HEK293T (cell line): ENCODE measurements around the gene ADAM23.

ENCODE experiments used
- CTCF ChIA-PET: fragments of 350-600 bp; formaldehyde crosslinking; extraction: SDS; loops from one replicate; lab custom pipeline; 2021; ENCODE audit warnings: antibody characterized with exemption, inconsistent platforms; lab: Yijun Ruan, JAX
- POLR2A ChIA-PET: fragments of 350-600 bp; formaldehyde crosslinking; extraction: SDS; loops from one replicate; lab custom pipeline; 2020; ENCODE audit warnings: antibody characterized with exemption, inconsistent platforms; lab: Yijun Ruan, JAX
- DNase-seq: peaks from one replicate; pipeline ENCODE4 v3.0.0; 2012; ENCODE audit warnings: mixed read lengths; ENCODE audit errors: extremely low spot score
- ARNT ChIP-seq: fragments of 450-650 bp; IDR thresholded peaks from 2 replicates; pipeline ENCODE4 v1.6.1; 2017; ENCODE audit warnings: mild to moderate bottlenecking
- BHLHE40 ChIP-seq: fragments of 450-650 bp; IDR thresholded peaks from 2 replicates; pipeline ENCODE4 v1.6.1; 2016; ENCODE audit warnings: mild to moderate bottlenecking, moderate library complexity, borderline replicate concordance
- CTBP1 ChIP-seq: fragments of 450-650 bp; IDR thresholded peaks from 2 replicates; pipeline ENCODE4 v1.6.1; 2016; ENCODE audit warnings: borderline replicate concordance
- ELF4 ChIP-seq: fragments of 450-650 bp; IDR thresholded peaks from 2 replicates; pipeline ENCODE4 v1.6.1; 2017; ENCODE audit warnings: antibody characterized with exemption
- FOXA1 ChIP-seq: fragments of 450-650 bp; IDR thresholded peaks from 2 replicates; pipeline ENCODE4 v1.6.1; 2016; ENCODE audit warnings: mild to moderate bottlenecking
- FOXK2 ChIP-seq: fragments of 450-650 bp; IDR thresholded peaks from 2 replicates; pipeline ENCODE4 v1.6.1; 2016; ENCODE audit warnings: mild to moderate bottlenecking
- FOXM1 ChIP-seq: fragments of 450-650 bp; IDR thresholded peaks from 2 replicates; pipeline ENCODE4 v1.6.1; 2017; ENCODE audit warnings: mild to moderate bottlenecking, borderline replicate concordance
- HDGF ChIP-seq: fragments of 450-650 bp; IDR thresholded peaks from 2 replicates; pipeline ENCODE4 v1.6.1; 2017; ENCODE audit warnings: antibody characterized with exemption, borderline replicate concordance
- L3MBTL2 ChIP-seq: fragments of 450-650 bp; conservative IDR thresholded peaks from 2 replicates; pipeline ENCODE4 v1.6.1; 2016; ENCODE audit warnings: mild to moderate bottlenecking
- LEF1 ChIP-seq: fragments of 450-650 bp; IDR thresholded peaks from 2 replicates; pipeline ENCODE4 v1.6.1; 2017; ENCODE audit warnings: mild to moderate bottlenecking, borderline replicate concordance
- NFRKB ChIP-seq: fragments of 450-650 bp; IDR thresholded peaks from 2 replicates; pipeline ENCODE4 v1.6.1; 2016; ENCODE audit warnings: mild to moderate bottlenecking, moderate library complexity
- SP1 ChIP-seq: fragments of 450-650 bp; IDR thresholded peaks from 2 replicates; pipeline ENCODE4 v1.6.1; 2017
- SUZ12 ChIP-seq: fragments of 450-650 bp; IDR thresholded peaks from 2 replicates; pipeline ENCODE4 v1.6.1; 2016; ENCODE audit warnings: mild to moderate bottlenecking
- TARDBP ChIP-seq: fragments of 450-650 bp; IDR thresholded peaks from 2 replicates; pipeline ENCODE4 v1.6.1; 2016
- ZNF384 ChIP-seq: fragments of 450-650 bp; IDR thresholded peaks from 2 replicates; pipeline ENCODE4 v1.6.1; 2016
- TF ChIP-seq, protein P1 (sequence below): fragments of 450-650 bp; IDR thresholded peaks from 2 replicates; pipeline ENCODE4 v1.6.1; 2016

ADAM23 gene

DNA sequence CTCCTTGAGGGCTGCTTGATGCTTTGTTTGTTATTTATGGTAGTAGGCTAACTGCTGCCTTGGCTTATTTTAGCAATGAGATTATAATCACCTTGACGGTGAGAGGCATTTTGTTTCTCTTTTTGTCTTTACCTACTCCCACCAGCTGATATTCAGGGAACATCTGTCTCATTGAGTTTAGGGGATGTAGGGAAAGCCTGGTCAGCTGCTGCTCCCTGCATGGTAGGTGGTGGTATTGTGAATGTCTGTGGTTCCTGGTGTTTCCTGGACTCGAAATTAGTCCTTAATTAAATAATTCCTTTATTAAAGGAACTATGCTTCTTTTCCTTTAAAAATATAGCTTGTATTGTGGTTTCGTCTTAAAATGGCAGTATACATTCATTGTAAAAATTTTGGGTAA lies 77.8 kb downstream of the ADAM23 start:
- DNase-seq: no peak
- ChIA-PET CTCF (no interaction called here), POLR2A (no interaction called here)
- TF ChIP-seq ELF4: no peak

DNA sequence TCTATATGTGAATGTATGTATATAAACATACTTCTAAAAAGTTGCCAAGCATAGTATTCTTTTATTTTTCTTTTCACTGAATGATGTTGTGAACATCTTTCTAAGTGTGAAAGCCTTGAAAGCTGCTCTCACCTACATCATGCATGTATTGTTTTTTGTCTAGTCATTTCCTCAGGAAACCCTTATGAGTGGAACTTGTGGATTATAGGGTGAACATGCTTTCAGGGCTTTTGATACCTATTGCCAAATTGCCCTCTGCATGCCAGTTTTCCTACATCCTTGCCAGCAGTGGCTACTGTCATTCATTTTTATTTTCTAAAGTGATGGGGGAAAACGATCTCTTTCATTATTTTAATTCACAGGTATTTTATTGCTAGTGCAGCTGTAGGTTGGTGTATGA lies 78.3 kb downstream of the ADAM23 start:
- no peak for DNase-seq
- no peak for TF ChIP-seq ELF4
- TF ChIP-seq BHLHE40: no peak
- TF ChIP-seq SP1: no peak
- no peak for TF ChIP-seq FOXK2
- ChIA-PET CTCF (no interaction called here), POLR2A (no interaction called here)

DNA sequence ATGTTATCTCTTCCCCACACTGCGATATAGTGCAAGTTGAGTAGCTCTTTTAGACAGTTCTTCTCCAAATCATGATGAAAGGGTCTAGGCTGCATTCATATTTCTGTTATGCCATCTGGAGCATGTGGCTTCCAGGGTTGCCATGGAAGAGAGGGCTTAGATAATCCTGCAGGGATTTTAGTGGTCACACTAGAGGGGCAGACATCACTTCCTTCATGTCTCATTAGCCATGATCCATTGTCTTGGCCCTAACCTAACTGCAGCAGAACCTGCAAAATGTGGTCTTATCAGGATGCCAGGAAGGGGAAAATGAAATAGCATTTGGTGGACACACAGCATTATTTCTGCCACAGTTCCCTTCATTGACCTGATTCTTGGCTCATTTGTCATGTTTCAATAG lies 83.1 kb downstream of the ADAM23 start:
- ChIA-PET CTCF (no interaction called here), POLR2A (no interaction called here)
- no peak for TF ChIP-seq SUZ12
- TF ChIP-seq HDGF: no peak
- TF ChIP-seq ELF4: no peak
- TF ChIP-seq ARNT: no peak
- TF ChIP-seq NFRKB: no peak
- no peak for TF ChIP-seq TARDBP
- TF ChIP-seq L3MBTL2: no peak
- TF ChIP-seq FOXM1: no peak
- TF ChIP-seq BHLHE40: no peak
- TF ChIP-seq ZNF384: no peak
- TF ChIP-seq SP1: no peak
- TF ChIP-seq CTBP1: no peak
- TF ChIP-seq LEF1: no peak
- TF ChIP-seq FOXK2: no peak
- no peak for TF ChIP-seq FOXA1
- TF ChIP-seq, protein P1, sequence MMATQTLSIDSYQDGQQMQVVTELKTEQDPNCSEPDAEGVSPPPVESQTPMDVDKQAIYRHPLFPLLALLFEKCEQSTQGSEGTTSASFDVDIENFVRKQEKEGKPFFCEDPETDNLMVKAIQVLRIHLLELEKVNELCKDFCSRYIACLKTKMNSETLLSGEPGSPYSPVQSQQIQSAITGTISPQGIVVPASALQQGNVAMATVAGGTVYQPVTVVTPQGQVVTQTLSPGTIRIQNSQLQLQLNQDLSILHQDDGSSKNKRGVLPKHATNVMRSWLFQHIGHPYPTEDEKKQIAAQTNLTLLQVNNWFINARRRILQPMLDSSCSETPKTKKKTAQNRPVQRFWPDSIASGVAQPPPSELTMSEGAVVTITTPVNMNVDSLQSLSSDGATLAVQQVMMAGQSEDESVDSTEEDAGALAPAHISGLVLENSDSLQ: no peak

DNA sequence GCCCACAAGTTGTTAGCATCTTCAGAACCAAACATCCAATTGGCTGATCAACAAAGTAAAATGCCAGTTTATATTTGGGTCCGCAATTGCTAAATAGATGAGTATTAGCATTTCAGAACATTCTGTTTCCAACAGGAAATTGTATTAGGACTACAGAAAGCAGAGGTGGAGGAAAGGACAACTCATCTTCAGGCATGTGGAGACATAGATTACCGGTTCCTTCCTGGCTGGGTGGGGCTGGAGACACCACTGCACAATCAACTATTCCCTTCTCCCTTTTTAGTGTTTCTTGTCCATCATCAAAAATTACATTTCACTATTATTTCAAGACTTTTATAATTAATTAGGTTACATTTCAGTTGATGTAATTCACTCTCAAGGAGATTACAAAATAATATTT lies 83.8 kb downstream of the ADAM23 start:
- TF ChIP-seq SP1 (no peak), ELF4 (no peak), ARNT (no peak), SUZ12 (no peak), FOXM1 (no peak), TARDBP (no peak)
- ChIA-PET POLR2A (no interaction called here), CTCF (no interaction called here)
- no peak for DNase-seq

More for the DNA sequence above, 83.1 kb downstream of the ADAM23 start:
- DNase-seq: no peak

DNA sequence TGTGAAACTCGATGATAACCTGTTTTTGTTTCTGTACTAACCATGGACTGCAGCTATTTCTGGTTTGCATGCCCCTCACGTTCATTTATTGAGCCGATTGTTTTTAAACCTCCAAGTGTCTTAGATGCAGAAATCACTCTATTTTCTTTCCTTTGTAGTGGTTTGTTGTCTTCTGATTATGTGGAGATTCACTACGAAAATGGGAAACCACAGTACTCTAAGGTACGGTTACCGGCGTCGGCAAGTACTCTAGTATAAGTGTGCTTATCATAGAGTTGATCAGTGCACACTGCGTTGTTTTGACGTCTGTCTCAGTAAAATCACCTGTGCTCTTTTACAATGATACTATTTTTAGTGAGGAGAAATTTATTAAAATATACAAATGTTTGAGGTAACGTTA lies 87.4 kb downstream of the ADAM23 start:
- CTCF ChIA-PET: interaction anchor here (0.6 kb wide), 1 partner anchor 1134 kb away, joined by 3 read pairs; no protein-coding TSS in a partner anchor
- POLR2A ChIA-PET: no interaction called here
- TF ChIP-seq ARNT (no peak), ZNF384 (peak; percentile 1; the same call in 1 of the 2 replicates)
- no peak for DNase-seq

DNA sequence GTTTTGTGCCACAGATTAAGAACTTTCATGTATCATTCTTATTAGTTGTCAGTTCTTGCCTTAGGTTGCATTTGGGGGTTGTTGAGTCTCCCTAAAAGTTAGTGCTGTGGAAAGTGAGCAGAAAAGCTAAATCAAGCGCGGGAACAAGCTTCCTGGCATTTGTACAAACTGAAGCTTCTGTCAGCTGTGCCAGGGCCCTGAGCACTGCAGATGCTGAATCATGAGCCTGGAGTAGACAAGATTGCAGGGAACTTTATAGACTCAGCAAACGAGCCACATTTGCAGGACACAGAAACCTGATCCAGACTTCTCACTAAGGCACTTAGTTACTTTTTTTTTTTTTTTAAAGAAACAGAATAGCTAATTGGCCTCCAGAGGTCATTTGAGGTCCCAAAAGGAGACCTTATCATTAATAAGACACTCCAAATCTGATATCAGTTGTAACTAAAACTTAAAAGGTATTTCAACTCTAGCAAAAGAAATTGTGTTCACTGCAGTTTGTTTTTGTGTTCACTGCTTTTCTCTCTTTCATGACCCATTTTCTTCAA lies 88.7 kb downstream of the ADAM23 start:
- CTCF ChIA-PET: no interaction called here
- TF ChIP-seq SUZ12: no peak
- peak; percentile 95 for TF ChIP-seq ZNF384
- POLR2A ChIA-PET: no interaction called here
- DNase-seq: peak; percentile 50

DNA sequence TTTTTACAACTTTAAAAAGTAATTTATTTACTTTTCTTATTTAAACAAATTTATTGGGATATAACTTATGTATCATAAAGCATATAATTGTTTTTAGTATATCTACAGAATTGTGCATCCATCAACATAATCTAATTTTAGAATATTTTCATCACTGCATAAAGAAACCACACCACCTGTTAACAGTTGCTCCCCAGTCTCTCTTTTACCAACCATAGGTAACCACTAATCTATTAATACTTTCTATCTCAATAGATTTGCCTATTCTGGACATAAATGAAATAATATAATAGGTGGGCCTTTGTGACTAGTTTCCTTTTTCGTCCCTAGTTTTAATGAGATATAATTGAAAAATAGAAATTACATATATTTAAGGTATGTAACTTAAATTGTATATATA lies 90.6 kb downstream of the ADAM23 start:
- ChIA-PET CTCF (no interaction called here), POLR2A (no interaction called here)
- DNase-seq: no peak
- TF ChIP-seq LEF1 (no peak), TARDBP (no peak), SUZ12 (no peak)
- TF ChIP-seq, protein P1: no peak

DNA sequence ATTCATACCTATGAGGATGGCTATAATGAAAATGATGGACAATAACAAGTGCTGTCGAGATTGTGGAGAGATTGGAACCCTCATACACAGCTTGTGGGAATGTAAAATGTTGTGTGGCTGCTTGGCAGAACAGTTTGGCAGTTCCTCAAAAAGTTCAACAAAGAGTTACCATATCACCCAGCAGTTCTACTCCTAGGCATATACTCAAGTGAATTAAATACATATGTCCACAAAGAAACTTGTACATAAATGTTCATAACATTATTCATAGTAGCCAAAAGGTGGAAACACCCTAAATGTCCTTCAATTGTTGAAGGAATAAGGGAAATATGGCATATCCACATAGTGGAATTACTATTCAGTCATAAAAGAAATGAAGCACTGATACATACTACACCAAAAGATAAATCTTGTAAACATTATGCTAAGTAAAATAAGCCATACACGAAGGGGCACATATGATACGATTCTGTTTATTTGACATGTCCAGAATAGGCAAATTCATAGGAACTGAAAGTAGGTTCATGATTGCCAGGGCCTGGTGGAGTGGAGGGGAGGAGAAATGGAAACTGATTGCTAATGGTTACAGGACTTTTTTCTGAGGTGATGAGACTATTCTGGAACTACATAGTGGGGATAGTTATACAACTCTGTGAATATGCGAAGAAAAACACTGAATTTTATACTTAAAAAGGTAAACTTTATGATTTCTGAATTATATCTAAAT lies 92.1 kb downstream of the ADAM23 start:
- DNase-seq: no peak
- no peak for TF ChIP-seq LEF1
- TF ChIP-seq SUZ12: no peak
- TF ChIP-seq HDGF: no peak
- no peak for TF ChIP-seq L3MBTL2
- TF ChIP-seq CTBP1: no peak
- TF ChIP-seq FOXA1: no peak
- TF ChIP-seq FOXK2: no peak
- TF ChIP-seq ELF4: no peak
- TF ChIP-seq ZNF384: no peak
- TF ChIP-seq FOXM1: no peak
- TF ChIP-seq TARDBP: no peak
- TF ChIP-seq, protein P1: no peak
- TF ChIP-seq SP1: no peak
- TF ChIP-seq BHLHE40: no peak
- no peak for TF ChIP-seq ARNT
- TF ChIP-seq NFRKB: no peak
- POLR2A ChIA-PET: no interaction called here
- CTCF ChIA-PET: no interaction called here
